22Rv1 (cell line): Measurements from ENCODE around the gene ABCC9.

Experiments used
- CTCF ChIP-seq: fragments of 450-650 bp; IDR thresholded peaks from 2 replicates; pipeline ENCODE4 v1.5.1; 2017; ENCODE audit warnings: mild to moderate bottlenecking
- ZFX ChIP-seq: fragments of 450-650 bp; IDR thresholded peaks from 2 replicates; pipeline ENCODE4 v1.6.1; 2017; ENCODE audit warnings: antibody characterized with exemption, borderline replicate concordance

- TF ChIP-seq CTCF (no peak), ZFX (no peak)
Measured at GRCh38 chr12:21911832-21912231, 29.4 kb downstream of the ABCC9 start.
